ENCODE measurements around the gene RAB26. TPM values are rescaled to one million over a fixed set of nuclear protein-coding genes. Genes with fewer than 3 reads are reported as not detected.
"Not testable (repeated sequence)": the region's sequence is repeated elsewhere in the genome, so short reads cannot be mapped to it uniquely, and the experiment has no call there.

RAB26 gene
- total and polyA plus RNA-seq, 4 donors, result 0.51 to 4.8 (median 2.5) TPM; not detected in 1

- Histone ChIP-seq H3K4me1 (ENCODE audit: control insufficient read depth in 1 of 2, insufficient read depth in 2 of 2, low read length in 2 of 2) (no peaks in the 10 kb centered on the region), H3K9me3 (ENCODE audit: control insufficient read depth, low read length) (no peaks in the 10 kb centered on the region), H3K36me3 (ENCODE audit: control insufficient read depth in 1 of 2, insufficient read depth in 2 of 2, low read length in 1 of 2) (no peaks in the 10 kb centered on the region), H3K27me3 (ENCODE audit: control insufficient read depth in 1 of 2, insufficient read depth in 2 of 2, low read length in 1 of 2) (no peaks in the 10 kb centered on the region), H3K27ac (ENCODE audit: low read depth in 1 of 2, low read length in 2 of 2) (peak overlapping the region in 1 of 2 donors; percentile 73), H3K4me3 (ENCODE audit: low read length in 2 of 2) (no peak overlapping the region)
- no peak for DNase-seq
- no peak for ATAC-seq (ENCODE audit: low FRiP score)
- WGBS, 2 donors, result 20 to 22% methylated on average over 15 to 17 of the region's 17 CpGs
- intact Hi-C loops (cut with DNase I), result no loop called here
Observed at GRCh38 chr16:2122429-2122828, 26.0 kb upstream of the RAB26 start.

GRCh38 chr16:2122934-2123683, 25.3 kb upstream of the RAB26 start:
- DNase-seq; H3K27me3 ChIP-seq (ENCODE audit: control insufficient read depth in 1 of 2, insufficient read depth in 2 of 2, low read length in 1 of 2); H3K36me3 ChIP-seq (ENCODE audit: control insufficient read depth in 1 of 2, insufficient read depth in 2 of 2, low read length in 1 of 2); H3K4me3 ChIP-seq (ENCODE audit: low read length in 2 of 2); H3K4me1 ChIP-seq (ENCODE audit: control insufficient read depth in 1 of 2, insufficient read depth in 2 of 2, low read length in 2 of 2); intact Hi-C loops (cut with DNase I); H3K9me3 ChIP-seq (ENCODE audit: control insufficient read depth, low read length): not testable (repeated sequence)
- 4 to 8% methylated on average over 16 to 22 of the region's 26 CpGs for WGBS, 2 donors
- ATAC-seq (ENCODE audit: low FRiP score), result peak; percentile 36
- peak overlapping the region; percentile 87 to 98 for H3K27ac ChIP-seq (ENCODE audit: low read depth in 1 of 2, low read length in 2 of 2)

GRCh38 chr16:2123706-2124376, 24.6 kb upstream of the RAB26 start:
- DNase-seq; H3K4me3 ChIP-seq (ENCODE audit: low read length in 2 of 2); H3K27me3 ChIP-seq (ENCODE audit: control insufficient read depth in 1 of 2, insufficient read depth in 2 of 2, low read length in 1 of 2); H3K36me3 ChIP-seq (ENCODE audit: control insufficient read depth in 1 of 2, insufficient read depth in 2 of 2, low read length in 1 of 2); intact Hi-C loops (cut with DNase I); H3K4me1 ChIP-seq (ENCODE audit: control insufficient read depth in 1 of 2, insufficient read depth in 2 of 2, low read length in 2 of 2); H3K9me3 ChIP-seq (ENCODE audit: control insufficient read depth, low read length): not testable (repeated sequence)
- peak overlapping the region; percentile 87 to 98 for H3K27ac ChIP-seq (ENCODE audit: low read depth in 1 of 2, low read length in 2 of 2)
- WGBS, 2 donors, result 4 to 6% methylated on average over 17 to 26 of the region's 27 CpGs
- peak; percentile 12 for ATAC-seq (ENCODE audit: low FRiP score)

GRCh38 chr16:2124377-2124693, 24.1 kb upstream of the RAB26 start:
- H3K4me3 ChIP-seq (ENCODE audit: low read length in 2 of 2); ATAC-seq (ENCODE audit: low FRiP score); H3K9me3 ChIP-seq (ENCODE audit: control insufficient read depth, low read length); DNase-seq; H3K27me3 ChIP-seq (ENCODE audit: control insufficient read depth in 1 of 2, insufficient read depth in 2 of 2, low read length in 1 of 2); H3K4me1 ChIP-seq (ENCODE audit: control insufficient read depth in 1 of 2, insufficient read depth in 2 of 2, low read length in 2 of 2); intact Hi-C loops (cut with DNase I); H3K36me3 ChIP-seq (ENCODE audit: control insufficient read depth in 1 of 2, insufficient read depth in 2 of 2, low read length in 1 of 2): not testable (repeated sequence)
- WGBS, 2 donors, result 2 to 5% methylated on average over 5 to 11 of the region's 11 CpGs
- H3K27ac ChIP-seq (ENCODE audit: low read depth in 1 of 2, low read length in 2 of 2), result peak overlapping the region; percentile 87 to 91

- H3K4me1 ChIP-seq (ENCODE audit: control insufficient read depth in 1 of 2, insufficient read depth in 2 of 2, low read length in 2 of 2); H3K27me3 ChIP-seq (ENCODE audit: control insufficient read depth in 1 of 2, insufficient read depth in 2 of 2, low read length in 1 of 2); H3K4me3 ChIP-seq (ENCODE audit: low read length in 2 of 2); H3K36me3 ChIP-seq (ENCODE audit: control insufficient read depth in 1 of 2, insufficient read depth in 2 of 2, low read length in 1 of 2); H3K9me3 ChIP-seq (ENCODE audit: control insufficient read depth, low read length); intact Hi-C loops (cut with DNase I): not testable (repeated sequence)
- DNase-seq, result peak; percentile 91 to 93
- H3K27ac ChIP-seq (ENCODE audit: low read depth in 1 of 2, low read length in 2 of 2), result peak overlapping the region; percentile 87 to 91
- peak; percentile 73 for ATAC-seq (ENCODE audit: low FRiP score)
- 3% methylated on average over 23 to 37 of the region's 37 CpGs for WGBS, 2 donors
Observed at GRCh38 chr16:2124694-2125444, 23.6 kb upstream of the RAB26 start.

- peak overlapping the region; percentile 83 to 89 for H3K27ac ChIP-seq (ENCODE audit: low read depth in 1 of 2, low read length in 2 of 2)
- WGBS, 2 donors, result 6 to 18% methylated on average over 10 to 11 of the region's 11 CpGs
- ATAC-seq (ENCODE audit: low FRiP score); H3K27me3 ChIP-seq (ENCODE audit: control insufficient read depth in 1 of 2, insufficient read depth in 2 of 2, low read length in 1 of 2); intact Hi-C loops (cut with DNase I); H3K4me3 ChIP-seq (ENCODE audit: low read length in 2 of 2); H3K9me3 ChIP-seq (ENCODE audit: control insufficient read depth, low read length); DNase-seq; H3K4me1 ChIP-seq (ENCODE audit: control insufficient read depth in 1 of 2, insufficient read depth in 2 of 2, low read length in 2 of 2); H3K36me3 ChIP-seq (ENCODE audit: control insufficient read depth in 1 of 2, insufficient read depth in 2 of 2, low read length in 1 of 2): not testable (repeated sequence)
Observed at GRCh38 chr16:2125609-2126008, 22.8 kb upstream of the RAB26 start.

GRCh38 chr16:2126161-2126743, 22.2 kb upstream of the RAB26 start:
- H3K36me3 ChIP-seq (ENCODE audit: control insufficient read depth in 1 of 2, insufficient read depth in 2 of 2, low read length in 1 of 2); H3K9me3 ChIP-seq (ENCODE audit: control insufficient read depth, low read length); intact Hi-C loops (cut with DNase I); H3K4me1 ChIP-seq (ENCODE audit: control insufficient read depth in 1 of 2, insufficient read depth in 2 of 2, low read length in 2 of 2); H3K4me3 ChIP-seq (ENCODE audit: low read length in 2 of 2); H3K27me3 ChIP-seq (ENCODE audit: control insufficient read depth in 1 of 2, insufficient read depth in 2 of 2, low read length in 1 of 2): not testable (repeated sequence)
- WGBS, 2 donors, result 0 to 6% methylated on average over 19 to 21 of the region's 21 CpGs
- H3K27ac ChIP-seq (ENCODE audit: low read depth in 1 of 2, low read length in 2 of 2), result peak overlapping the region; percentile 89 to 99
- DNase-seq (peak; percentile 87 to 89), ATAC-seq (ENCODE audit: low FRiP score) (peak; percentile 58)

GRCh38 chr16:2126928-2127556, 21.4 kb upstream of the RAB26 start:
- H3K9me3 ChIP-seq (ENCODE audit: control insufficient read depth, low read length); intact Hi-C loops (cut with DNase I); H3K36me3 ChIP-seq (ENCODE audit: control insufficient read depth in 1 of 2, insufficient read depth in 2 of 2, low read length in 1 of 2); ATAC-seq (ENCODE audit: low FRiP score); H3K4me3 ChIP-seq (ENCODE audit: low read length in 2 of 2); H3K27me3 ChIP-seq (ENCODE audit: control insufficient read depth in 1 of 2, insufficient read depth in 2 of 2, low read length in 1 of 2); H3K4me1 ChIP-seq (ENCODE audit: control insufficient read depth in 1 of 2, insufficient read depth in 2 of 2, low read length in 2 of 2): not testable (repeated sequence)
- DNase-seq, result peak in 1 of 2 donors; percentile 76
- 5 to 9% methylated on average over 30 to 31 of the region's 31 CpGs for WGBS, 2 donors
- H3K27ac ChIP-seq (ENCODE audit: low read depth in 1 of 2, low read length in 2 of 2), result peak overlapping the region; percentile 3 to 99

All from aorta (tissue), 5 donors.